GM12878 (cell line): Measurements from ENCODE around the gene GALT.

Source experiments
- CHD1 ChIP-seq: IDR thresholded peaks from 2 replicates; pipeline ENCODE4 v1.6.1; 2012; ENCODE audit warnings: low read depth, low read length, improper control_type of control experiment
- DPF2 ChIP-seq: fragments of 450-650 bp; IDR thresholded peaks from 2 replicates; pipeline ENCODE4 v1.6.1; 2017; ENCODE audit warnings: mild to moderate bottlenecking
- E2F4 ChIP-seq: IDR thresholded peaks from 2 replicates; pipeline ENCODE4 v1.6.1; 2012; ENCODE audit warnings: low read depth, low read length, improper control_type of control experiment
- IKZF2 ChIP-seq, 2 experiments: fragments of 450-650 bp; IDR thresholded peaks; 2 replicates each; pipeline ENCODE4 v1.6.1; 2017; ENCODE audit warnings: mild to moderate bottlenecking in 2 of 2, moderate library complexity in 2 of 2
- PAX5 ChIP-seq: IDR thresholded peaks from 2 replicates; pipeline ENCODE4 v1.6.1; 2011; ENCODE audit warnings: low read depth, low read length, borderline replicate concordance
- POLR2AphosphoS2 ChIP-seq: IDR thresholded peaks from 2 replicates; pipeline ENCODE4 v1.6.1; 2011; ENCODE audit warnings: low read depth, mild to moderate bottlenecking, low read length, improper control_type of control experiment, moderate library complexity
- RBBP5 ChIP-seq: fragments of 200-600 bp; sonication (generic); conservative IDR thresholded peaks from 2 replicates; pipeline ENCODE4 v1.6.1; 2016
- SIN3A ChIP-seq: IDR thresholded peaks from 2 replicates; pipeline ENCODE4 v1.6.1; 2012; ENCODE audit warnings: low read depth, low read length, improper control_type of control experiment
- SMC3 ChIP-seq: IDR thresholded peaks from 2 replicates; pipeline ENCODE4 v1.6.1; 2011; ENCODE audit warnings: low read length, improper control_type of control experiment, borderline replicate concordance
- WRNIP1 ChIP-seq: IDR thresholded peaks from 2 replicates; pipeline ENCODE4 v1.6.1; 2011; ENCODE audit warnings: low read depth, low read length, improper control_type of control experiment, borderline replicate concordance
- TF ChIP-seq, protein P1 (sequence below): fragments of 450-650 bp; IDR thresholded peaks from 2 replicates; pipeline ENCODE4 v1.6.1; 2017; ENCODE audit warnings: mild to moderate bottlenecking
- TF ChIP-seq, protein P2 (sequence below), 3 experiments: IDR thresholded peaks in 2 of 3; conservative IDR thresholded peaks in 1 of 3; 2 replicates each; pipeline ENCODE4 v1.5.1; 2011; ENCODE audit warnings: low read depth in 3 of 3, low read length in 3 of 3, mild to moderate bottlenecking in 3 of 3, control low read depth in 2 of 3, moderate library complexity in 2 of 3, inconsistent platforms in 1 of 3, mixed read lengths in 1 of 3; ENCODE audit not compliant: control insufficient read depth in 2 of 3, insufficient read depth in 1 of 3; ENCODE audit errors: extremely low read depth in 1 of 3

- no peak for TF ChIP-seq CHD1
- no peak for TF ChIP-seq RBBP5
- no peak for TF ChIP-seq SIN3A
- no peak for TF ChIP-seq POLR2AphosphoS2
- TF ChIP-seq DPF2, result no peak
- no peak for TF ChIP-seq IKZF2 (IDR thresholded peaks at IDR 0.05)
- TF ChIP-seq, protein P1, sequence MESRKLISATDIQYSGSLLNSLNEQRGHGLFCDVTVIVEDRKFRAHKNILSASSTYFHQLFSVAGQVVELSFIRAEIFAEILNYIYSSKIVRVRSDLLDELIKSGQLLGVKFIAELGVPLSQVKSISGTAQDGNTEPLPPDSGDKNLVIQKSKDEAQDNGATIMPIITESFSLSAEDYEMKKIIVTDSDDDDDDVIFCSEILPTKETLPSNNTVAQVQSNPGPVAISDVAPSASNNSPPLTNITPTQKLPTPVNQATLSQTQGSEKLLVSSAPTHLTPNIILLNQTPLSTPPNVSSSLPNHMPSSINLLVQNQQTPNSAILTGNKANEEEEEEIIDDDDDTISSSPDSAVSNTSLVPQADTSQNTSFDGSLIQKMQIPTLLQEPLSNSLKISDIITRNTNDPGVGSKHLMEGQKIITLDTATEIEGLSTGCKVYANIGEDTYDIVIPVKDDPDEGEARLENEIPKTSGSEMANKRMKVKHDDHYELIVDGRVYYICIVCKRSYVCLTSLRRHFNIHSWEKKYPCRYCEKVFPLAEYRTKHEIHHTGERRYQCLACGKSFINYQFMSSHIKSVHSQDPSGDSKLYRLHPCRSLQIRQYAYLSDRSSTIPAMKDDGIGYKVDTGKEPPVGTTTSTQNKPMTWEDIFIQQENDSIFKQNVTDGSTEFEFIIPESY, result no peak
- TF ChIP-seq, protein P2, sequence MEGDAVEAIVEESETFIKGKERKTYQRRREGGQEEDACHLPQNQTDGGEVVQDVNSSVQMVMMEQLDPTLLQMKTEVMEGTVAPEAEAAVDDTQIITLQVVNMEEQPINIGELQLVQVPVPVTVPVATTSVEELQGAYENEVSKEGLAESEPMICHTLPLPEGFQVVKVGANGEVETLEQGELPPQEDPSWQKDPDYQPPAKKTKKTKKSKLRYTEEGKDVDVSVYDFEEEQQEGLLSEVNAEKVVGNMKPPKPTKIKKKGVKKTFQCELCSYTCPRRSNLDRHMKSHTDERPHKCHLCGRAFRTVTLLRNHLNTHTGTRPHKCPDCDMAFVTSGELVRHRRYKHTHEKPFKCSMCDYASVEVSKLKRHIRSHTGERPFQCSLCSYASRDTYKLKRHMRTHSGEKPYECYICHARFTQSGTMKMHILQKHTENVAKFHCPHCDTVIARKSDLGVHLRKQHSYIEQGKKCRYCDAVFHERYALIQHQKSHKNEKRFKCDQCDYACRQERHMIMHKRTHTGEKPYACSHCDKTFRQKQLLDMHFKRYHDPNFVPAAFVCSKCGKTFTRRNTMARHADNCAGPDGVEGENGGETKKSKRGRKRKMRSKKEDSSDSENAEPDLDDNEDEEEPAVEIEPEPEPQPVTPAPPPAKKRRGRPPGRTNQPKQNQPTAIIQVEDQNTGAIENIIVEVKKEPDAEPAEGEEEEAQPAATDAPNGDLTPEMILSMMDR (IDR thresholded peaks at IDR 0.05 in 2 of 3, conservative IDR thresholded peaks at IDR 0.05 in 1 of 3; ENCODE audit: control insufficient read depth in 2 of 3, extremely low read depth in 1 of 3, insufficient read depth in 1 of 3, low read depth in 3 of 3, low read length in 3 of 3), result no peak
- TF ChIP-seq E2F4, result no peak
- TF ChIP-seq PAX5, result no peak
- TF ChIP-seq WRNIP1, result no peak
- TF ChIP-seq SMC3, result no peak
These were observed 4.8 kb downstream of the GALT start for GRCh38 chr9:34651321-34651720.
